Fibroblast of lung (primary cell): Measurements from ENCODE around the gene C3orf20. TPM values are rescaled to one million over a fixed set of nuclear protein-coding genes. Genes with fewer than 3 reads are reported as not detected.

Source experiments
- DNase-seq, 2 donors: peaks; one replicate each; pipeline versions ENCODE4 v3.0.0 to v3.0.0-alpha.2; 2010; ENCODE audit warnings: low read depth in 2 of 2
- H2AFZ ChIP-seq: 2 replicates; pipeline ENCODE4 v1.5.1; 2012; ENCODE audit warnings: low read length, control low read depth, inconsistent platforms
- H3K27ac ChIP-seq: 2 replicates; pipeline ENCODE4 v1.5.1; 2011; ENCODE audit warnings: low read length, control low read depth; ENCODE audit not compliant: insufficient read depth
- H3K27me3 ChIP-seq: 2 replicates; pipeline ENCODE4 v1.5.1; 2011; ENCODE audit warnings: mild to moderate bottlenecking, low read length; ENCODE audit not compliant: control insufficient read depth, insufficient read depth
- H3K36me3 ChIP-seq: 2 replicates; pipeline ENCODE4 v1.5.1; 2011; ENCODE audit warnings: low read length; ENCODE audit not compliant: control insufficient read depth, insufficient read depth
- H3K4me1 ChIP-seq: 2 replicates; pipeline ENCODE4 v1.5.1; 2011; ENCODE audit warnings: low read length; ENCODE audit not compliant: control insufficient read depth, insufficient read depth; ENCODE audit errors: extremely low read depth
- H3K4me2 ChIP-seq: 2 replicates; pipeline ENCODE4 v1.5.1; 2011; ENCODE audit warnings: low read length, control low read depth; ENCODE audit not compliant: insufficient read depth; ENCODE audit errors: extremely low read depth
- H3K4me3 ChIP-seq, 4 experiments: fragments of 200-600 bp in 1 of 4; sonication (generic) in 1 of 4; replicated peaks in 1 of 4; 2 replicates each; pipeline ENCODE4 v1.5.1; 2011 to 2016; ENCODE audit warnings: low read length in 4 of 4, low read depth in 3 of 4, mild to moderate bottlenecking in 3 of 4, control low read depth in 2 of 4, inconsistent platforms in 1 of 4, mixed read lengths in 1 of 4; ENCODE audit not compliant: insufficient read depth in 1 of 4; ENCODE audit errors: control extremely low read depth in 1 of 4
- H3K79me2 ChIP-seq: 2 replicates; pipeline ENCODE4 v1.5.1; 2012; ENCODE audit warnings: mild to moderate bottlenecking, low read length, inconsistent platforms; ENCODE audit not compliant: control insufficient read depth, insufficient read depth
- H3K9ac ChIP-seq: 2 replicates; pipeline ENCODE4 v1.5.1; 2011; ENCODE audit warnings: mild to moderate bottlenecking, low read length, control low read depth; ENCODE audit not compliant: insufficient read depth
- H3K9me3 ChIP-seq: 2 replicates; pipeline ENCODE4 v1.5.1; 2012; ENCODE audit warnings: low read depth, low read length; ENCODE audit not compliant: control insufficient read depth, insufficient read depth
- H4K20me1 ChIP-seq: 2 replicates; pipeline ENCODE4 v1.5.1; 2011; ENCODE audit warnings: low read length; ENCODE audit not compliant: control insufficient read depth, insufficient read depth; ENCODE audit errors: extremely low read depth
- EZH2 ChIP-seq: IDR thresholded peaks from 2 replicates; pipeline ENCODE4 v1.5.1; 2012; ENCODE audit warnings: low read length, control low read depth, mild to moderate bottlenecking; ENCODE audit errors: missing control alignments
- polyA plus RNA-seq, 2 donors: library from polyadenylated mRNA; depleted of rRNA in 1 of 2; stranded (reverse) in 1 of 2; unstranded in 1 of 2; fragments of >200 nt; gene quantifications; 2 replicates each; pipeline ENCODE4 v1.2.1, GENCODE V29; 2011 to 2012; ENCODE audit warnings: missing spikeins in 1 of 2
- total RNA-seq: library from RNA; depleted of rRNA; stranded (reverse); fragments of >200 nt; gene quantifications from 2 replicates; pipeline ENCODE4 v1.2.1, GENCODE V29; 2014
- TF ChIP-seq, protein P1 (sequence below), 2 donors: IDR thresholded peaks in 1 of 2; conservative IDR thresholded peaks in 1 of 2; 1 replicate in 1 of 2; 2 replicates in 1 of 2; pipeline ENCODE4 v1.5.1; 2011 to 2012; ENCODE audit warnings: low read length in 2 of 2, control low read depth in 1 of 2, inconsistent platforms in 1 of 2, low read depth in 1 of 2, mild to moderate bottlenecking in 1 of 2

C3orf20 gene
- total and polyA plus RNA-seq, 2 donors (not counting 1 experiment from before 2014, with no cell fraction given), result not detected

GRCh38 chr3:14761121-14761672 lies 86.3 kb downstream of the C3orf20 start:
- no peak for TF ChIP-seq EZH2
- TF ChIP-seq, protein P1, sequence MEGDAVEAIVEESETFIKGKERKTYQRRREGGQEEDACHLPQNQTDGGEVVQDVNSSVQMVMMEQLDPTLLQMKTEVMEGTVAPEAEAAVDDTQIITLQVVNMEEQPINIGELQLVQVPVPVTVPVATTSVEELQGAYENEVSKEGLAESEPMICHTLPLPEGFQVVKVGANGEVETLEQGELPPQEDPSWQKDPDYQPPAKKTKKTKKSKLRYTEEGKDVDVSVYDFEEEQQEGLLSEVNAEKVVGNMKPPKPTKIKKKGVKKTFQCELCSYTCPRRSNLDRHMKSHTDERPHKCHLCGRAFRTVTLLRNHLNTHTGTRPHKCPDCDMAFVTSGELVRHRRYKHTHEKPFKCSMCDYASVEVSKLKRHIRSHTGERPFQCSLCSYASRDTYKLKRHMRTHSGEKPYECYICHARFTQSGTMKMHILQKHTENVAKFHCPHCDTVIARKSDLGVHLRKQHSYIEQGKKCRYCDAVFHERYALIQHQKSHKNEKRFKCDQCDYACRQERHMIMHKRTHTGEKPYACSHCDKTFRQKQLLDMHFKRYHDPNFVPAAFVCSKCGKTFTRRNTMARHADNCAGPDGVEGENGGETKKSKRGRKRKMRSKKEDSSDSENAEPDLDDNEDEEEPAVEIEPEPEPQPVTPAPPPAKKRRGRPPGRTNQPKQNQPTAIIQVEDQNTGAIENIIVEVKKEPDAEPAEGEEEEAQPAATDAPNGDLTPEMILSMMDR (conservative IDR thresholded peaks at IDR 0.05 in 1 of 2, IDR thresholded peaks at IDR 0.05 in 1 of 2; ENCODE audit: low read depth in 1 of 2, low read length in 2 of 2), result no peak
- Histone ChIP-seq H3K4me3 (no peak overlapping the region), H3K27ac (no peak overlapping the region), H3K9me3 (no peaks in the 10 kb centered on the region), H3K36me3 (no peaks in the 10 kb centered on the region), H3K4me2 (no peak overlapping the region), H3K79me2 (no peaks in the 10 kb centered on the region), H3K9ac (no peak overlapping the region), H3K27me3 (no peaks in the 10 kb centered on the region), H3K4me1 (no peaks in the 10 kb centered on the region), H4K20me1 (no peaks in the 10 kb centered on the region), H2AFZ (no peak overlapping the region)
- no peak for DNase-seq

- no peaks in the 10 kb centered on the region for H4K20me1 ChIP-seq
- no peaks in the 10 kb centered on the region for H3K9me3 ChIP-seq
- no peaks in the 10 kb centered on the region for H3K27me3 ChIP-seq
- no peak overlapping the region for H2AFZ ChIP-seq
- H3K79me2 ChIP-seq, result no peaks in the 10 kb centered on the region
- H3K4me1 ChIP-seq, result no peaks in the 10 kb centered on the region
- no peak overlapping the region for H3K9ac ChIP-seq
- no peak overlapping the region for H3K4me2 ChIP-seq
- DNase-seq, result no peak
- no peak overlapping the region for H3K27ac ChIP-seq
- no peak overlapping the region for H3K4me3 ChIP-seq
- H3K36me3 ChIP-seq, result no peaks in the 10 kb centered on the region
- TF ChIP-seq, protein P1 (conservative IDR thresholded peaks at IDR 0.05 in 1 of 2, IDR thresholded peaks at IDR 0.05 in 1 of 2; ENCODE audit: low read depth in 1 of 2, low read length in 2 of 2), result no peak
- TF ChIP-seq EZH2, result no peak
These were observed 86.9 kb downstream of the C3orf20 start for GRCh38 chr3:14761866-14762265.

DNA sequence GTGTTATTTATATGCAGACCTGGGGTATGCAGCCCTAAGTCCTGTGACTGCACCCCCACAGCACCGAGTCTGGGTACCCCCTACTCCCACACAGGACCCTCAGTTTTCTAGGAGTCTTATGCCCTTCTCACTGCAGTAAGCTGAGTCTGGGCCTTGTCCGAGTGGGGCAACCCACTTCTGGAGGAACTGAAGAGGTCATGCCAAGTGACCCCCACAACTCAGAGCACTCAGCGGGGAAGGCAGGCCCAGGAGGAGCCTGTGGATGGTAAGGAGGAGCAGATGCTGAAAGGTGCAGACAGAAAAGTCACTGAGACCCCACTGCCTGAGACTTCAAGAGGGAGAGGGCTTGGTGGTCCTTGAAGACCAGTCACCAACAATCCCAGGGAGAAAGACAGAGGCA lies 87.8 kb downstream of the C3orf20 start:
- Histone ChIP-seq H3K4me1 (no peaks in the 10 kb centered on the region), H3K27me3 (no peaks in the 10 kb centered on the region), H3K36me3 (no peaks in the 10 kb centered on the region), H3K79me2 (no peaks in the 10 kb centered on the region), H2AFZ (no peak overlapping the region), H3K9ac (no peak overlapping the region), H3K9me3 (no peaks in the 10 kb centered on the region), H3K4me2 (no peak overlapping the region), H3K4me3 (no peak overlapping the region), H3K27ac (no peak overlapping the region), H4K20me1 (no peaks in the 10 kb centered on the region)
- no peak for DNase-seq
- no peak for TF ChIP-seq EZH2
- TF ChIP-seq, protein P1 (conservative IDR thresholded peaks at IDR 0.05 in 1 of 2, IDR thresholded peaks at IDR 0.05 in 1 of 2; ENCODE audit: low read depth in 1 of 2, low read length in 2 of 2), result no peak
